Endodermal cell (in vitro differentiated cells): ENCODE data around the gene ACTG2. TPM values are rescaled to one million over a fixed set of nuclear protein-coding genes. Genes with fewer than 3 reads are reported as not detected.

Source experiments
- DNase-seq: peaks from one replicate; pipeline ENCODE4 v3.0.0-alpha.2; 2017
- H3K27ac ChIP-seq: 2 replicates; pipeline ENCODE4 v1.5.1; 2013; ENCODE audit warnings: mild to moderate bottlenecking, low read depth, low read length, moderate library complexity
- H3K27me3 ChIP-seq: 2 replicates; pipeline ENCODE4 v1.6.1; 2013; ENCODE audit warnings: mild to moderate bottlenecking, low read length, moderate library complexity; ENCODE audit not compliant: insufficient read depth, control insufficient read depth, poor library complexity, severe bottlenecking
- H3K36me3 ChIP-seq: 2 replicates; pipeline ENCODE4 v1.7.0; 2013; ENCODE audit warnings: mild to moderate bottlenecking, low read length, moderate library complexity; ENCODE audit not compliant: control insufficient read depth, insufficient read depth
- H3K4me1 ChIP-seq: one replicate; pipeline ENCODE4 v1.7.0; 2013; ENCODE audit warnings: low read length; ENCODE audit not compliant: control insufficient read depth, insufficient read depth
- H3K4me3 ChIP-seq: 2 replicates; pipeline ENCODE4 v1.5.1; 2013; ENCODE audit warnings: mild to moderate bottlenecking, low read length, moderate library complexity
- H3K9ac ChIP-seq: 2 replicates; pipeline ENCODE4 v1.6.1; 2013; ENCODE audit warnings: mild to moderate bottlenecking, low read length, moderate library complexity; ENCODE audit not compliant: poor library complexity, severe bottlenecking; ENCODE audit errors: extremely low read depth
- H3K9me3 ChIP-seq: 2 replicates; pipeline ENCODE4 v1.6.1; 2013; ENCODE audit warnings: mild to moderate bottlenecking, low read length, moderate library complexity; ENCODE audit not compliant: control insufficient read depth
- H3K27ac Mint-ChIP-seq: 2 replicates; pipeline ENCODE4 v1.8.0; 2020; ENCODE audit warnings: mixed read lengths
- H3K27me3 Mint-ChIP-seq: 2 replicates; pipeline ENCODE4 v1.8.0; 2021; ENCODE audit warnings: mild to moderate bottlenecking, mixed read lengths; ENCODE audit not compliant: insufficient read depth
- H3K36me3 Mint-ChIP-seq: 2 replicates; pipeline ENCODE4 v1.8.0; 2020; ENCODE audit warnings: low read depth, mixed read lengths
- H3K4me1 Mint-ChIP-seq: 2 replicates; pipeline ENCODE4 v1.8.0; 2020; ENCODE audit warnings: mixed read lengths
- H3K4me3 Mint-ChIP-seq: 2 replicates; pipeline ENCODE4 v1.8.0; 2020; ENCODE audit warnings: mild to moderate bottlenecking, moderate library complexity, mixed read lengths
- H3K9me3 Mint-ChIP-seq: 2 replicates; pipeline ENCODE4 v1.8.0; 2020; ENCODE audit warnings: mild to moderate bottlenecking, mixed read lengths
- CTCF ChIP-seq: fragments of 200-600 bp; sonication (generic); conservative IDR thresholded peaks from 2 replicates; pipeline ENCODE4 v1.5.0; 2021; ENCODE audit warnings: antibody characterized with exemption, mild to moderate bottlenecking
- WGBS, 2 experiments: methylation state at CpG; one replicate each; pipeline versions ENCODE4 v1.1.5 to v1.1.7; 2013; ENCODE audit warnings: missing lambda C conversion rate in 2 of 2, mixed read lengths in 1 of 2; ENCODE audit not compliant: insufficient coverage in 1 of 2, insufficient read length in 1 of 2; 5-methylcytosine and 5-hydroxymethylcytosine counted together
- total RNA-seq, 2 donors: library from RNA; stranded (reverse); fragmentation: NEBNext Ultra II Directional in 1 of 2; extraction: Animal tissue kit (Norgen Biotek cat#: 25700) in 1 of 2; gene quantifications; 2 replicates in 1 of 2; 3 replicates in 1 of 2; pipeline ENCODE4 v1.2.1, GENCODE V29; 2021

ACTG2 gene
- total RNA-seq, 2 donors from 2014 or later = 1.5 to 1.6 TPM

- Histone ChIP-seq H3K4me3 (no peak overlapping the region), H3K9me3 (no peaks in the 10 kb centered on the region), H3K27me3 (no peaks in the 10 kb centered on the region), H3K27ac (no peak overlapping the region), H3K4me1 (no peaks in the 10 kb centered on the region), H3K36me3 (no peaks in the 10 kb centered on the region), H3K9ac (no peak overlapping the region)
- H3K4me1 Mint-ChIP-seq = no peaks in the 10 kb centered on the region
- H3K9me3 Mint-ChIP-seq = no peaks in the 10 kb centered on the region
- TF ChIP-seq CTCF = no peak
- no peaks in the 10 kb centered on the region for H3K27me3 Mint-ChIP-seq
- DNase-seq = no peak
- H3K4me3 Mint-ChIP-seq = no peak overlapping the region
- H3K36me3 Mint-ChIP-seq = no peaks in the 10 kb centered on the region
- no peak overlapping the region for H3K27ac Mint-ChIP-seq
- WGBS, 2 experiments = 95 to 96% methylated on average over 5 to 6 of the region's 6 CpGs
Observed at GRCh38 chr2:73894877-73895276, 2.1 kb downstream of the ACTG2 start.

- H3K36me3 ChIP-seq = no peaks in the 10 kb centered on the region
- no peaks in the 10 kb centered on the region for H3K27me3 ChIP-seq
- H3K4me3 Mint-ChIP-seq = no peak overlapping the region
- H3K4me1 ChIP-seq = no peaks in the 10 kb centered on the region
- H3K27me3 Mint-ChIP-seq = no peaks in the 10 kb centered on the region
- H3K9ac ChIP-seq = no peak overlapping the region
- no peak overlapping the region for H3K27ac Mint-ChIP-seq
- no peak for DNase-seq
- H3K4me1 Mint-ChIP-seq = no peaks in the 10 kb centered on the region
- TF ChIP-seq CTCF = no peak
- no peaks in the 10 kb centered on the region for H3K9me3 Mint-ChIP-seq
- WGBS, 2 experiments = 85 to 94% methylated on average over 3 to 9 of the region's 9 CpGs
- no peaks in the 10 kb centered on the region for H3K36me3 Mint-ChIP-seq
- no peak overlapping the region for H3K27ac ChIP-seq
- no peaks in the 10 kb centered on the region for H3K9me3 ChIP-seq
- H3K4me3 ChIP-seq = no peak overlapping the region
Observed at GRCh38 chr2:73895473-73895872, 2.7 kb downstream of the ACTG2 start.

- Mint-ChIP-seq H3K36me3 (no peaks in the 10 kb centered on the region), H3K4me1 (no peaks in the 10 kb centered on the region), H3K4me3 (no peak overlapping the region), H3K27ac (no peak overlapping the region), H3K27me3 (no peaks in the 10 kb centered on the region), H3K9me3 (no peaks in the 10 kb centered on the region)
- H3K4me3 ChIP-seq = no peak overlapping the region
- TF ChIP-seq CTCF = no peak
- no peaks in the 10 kb centered on the region for H3K4me1 ChIP-seq
- no peaks in the 10 kb centered on the region for H3K9me3 ChIP-seq
- no peaks in the 10 kb centered on the region for H3K36me3 ChIP-seq
- H3K9ac ChIP-seq = no peak overlapping the region
- DNase-seq = no peak
- no peak overlapping the region for H3K27ac ChIP-seq
- H3K27me3 ChIP-seq = no peaks in the 10 kb centered on the region
- WGBS, 2 experiments = 79 to 92% methylated on average over 12 to 15 of the region's 15 CpGs
Observed at GRCh38 chr2:73896362-73897239, 3.8 kb downstream of the ACTG2 start.
